Aorta (tissue), 5 donors: ENCODE results near the gene TTLL3. TPM values are rescaled to one million over a fixed set of nuclear protein-coding genes. Genes with fewer than 3 reads are reported as not detected.
"Not testable (repeated sequence)": the region's sequence is repeated elsewhere in the genome, so short reads cannot be mapped to it uniquely, and the experiment has no call there.

Experiments used
- ATAC-seq: fragments of 200-7000 bp; cut with Tn5 transposase; one replicate; pipeline ENCODE4 v1.9.1; 2022; ENCODE audit warnings: moderate library complexity; ENCODE audit not compliant: low FRiP score
- DNase-seq, 2 donors: peaks; one replicate each; pipeline ENCODE4 v3.0.0-alpha.2; 2020
- H3K27ac ChIP-seq, 2 donors: one replicate each; pipeline ENCODE4 v1.5.1; 2013; ENCODE audit warnings: low read length in 2 of 2, mild to moderate bottlenecking in 2 of 2, moderate library complexity in 2 of 2, control low read depth in 1 of 2, inconsistent platforms in 1 of 2, low read depth in 1 of 2
- H3K27me3 ChIP-seq, 2 donors: one replicate each; pipeline ENCODE4 v1.6.1; 2013; ENCODE audit warnings: control low read depth in 1 of 2, low read length in 1 of 2, mild to moderate bottlenecking in 1 of 2, moderate library complexity in 1 of 2; ENCODE audit not compliant: insufficient read depth in 2 of 2, control insufficient read depth in 1 of 2
- H3K36me3 ChIP-seq, 2 donors: one replicate each; pipeline ENCODE4 v1.6.1; 2013; ENCODE audit warnings: control low read depth in 1 of 2, low read length in 1 of 2, mild to moderate bottlenecking in 1 of 2; ENCODE audit not compliant: insufficient read depth in 2 of 2, control insufficient read depth in 1 of 2
- H3K4me1 ChIP-seq, 2 donors: one replicate each; pipeline ENCODE4 v1.6.1; 2013; ENCODE audit warnings: low read length in 2 of 2, control low read depth in 1 of 2, mild to moderate bottlenecking in 1 of 2, moderate library complexity in 1 of 2; ENCODE audit not compliant: insufficient read depth in 2 of 2, control insufficient read depth in 1 of 2
- H3K4me3 ChIP-seq, 2 donors: one replicate each; pipeline ENCODE4 v1.5.1; 2013; ENCODE audit warnings: low read length in 2 of 2, control low read depth in 1 of 2, mild to moderate bottlenecking in 1 of 2
- H3K9me3 ChIP-seq: one replicate; pipeline ENCODE4 v1.6.1; 2013; ENCODE audit warnings: mild to moderate bottlenecking, low read length; ENCODE audit not compliant: control insufficient read depth
- WGBS, 2 donors: extraction: QIAGEN DNeasy Blood & Tissue Kit; methylation state at CpG; one replicate each; pipeline ENCODE4 v1.1.7; 2013; 5-methylcytosine and 5-hydroxymethylcytosine counted together
- intact Hi-C, 2 donors: fragments of 100-400 bp; cut with DNase I; formaldehyde crosslinking; loops; one replicate each; pipeline versions ENCODE4 v1.14.2 to v1.15.0; 2022
- polyA plus RNA-seq, 2 donors: library from polyadenylated mRNA; stranded (reverse); fragments of 200-250 nt; gene quantifications; one replicate each; pipeline ENCODE4 v1.2.3, GENCODE V29; 2013
- total RNA-seq, 2 donors: library from RNA; stranded (reverse); fragmentation: NEBNext Ultra II Directional; extraction: Animal tissue kit (Norgen Biotek cat#: 25700); gene quantifications; one replicate each; pipeline ENCODE4 v1.2.1, GENCODE V29; 2021
- donor health status: healthy with polysubstance abuse.
- donor health status: Bipolar disorder and iron deficiency.
- donor health status: DM: no; HTN: no; CAD: no.
- donor health status: DM: no; HTN: no; CAD: no.
- donor health status: DM: yes; HTN: yes; CAD: no.

TTLL3 gene
- total and polyA plus RNA-seq, 4 donors = 12.3 to 120 (median 74.3) TPM

DNA sequence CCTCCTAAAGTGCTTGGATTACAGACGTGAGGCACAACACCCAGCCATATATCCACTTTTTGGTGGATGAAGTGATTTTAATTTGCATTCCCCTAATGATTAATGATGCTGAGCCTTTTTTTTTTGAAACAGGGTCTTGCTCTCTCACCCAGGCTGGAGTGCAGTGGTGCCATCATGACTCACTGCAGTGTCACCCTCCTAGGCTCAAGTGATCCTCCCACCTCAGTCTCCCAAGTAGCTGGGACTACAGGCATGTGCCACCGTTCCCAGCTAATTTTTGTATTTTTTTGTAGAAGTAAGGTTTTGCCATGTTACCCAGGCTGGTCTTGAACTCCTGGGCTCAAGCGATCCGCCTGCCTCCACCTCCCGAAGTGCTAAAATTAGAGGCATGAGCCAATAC lies 62.0 kb downstream of the TTLL3 start:
- H3K27ac ChIP-seq, H3K9me3 ChIP-seq, H3K36me3 ChIP-seq, DNase-seq, H3K4me1 ChIP-seq, H3K4me3 ChIP-seq, intact Hi-C loops, H3K27me3 ChIP-seq, ATAC-seq: not testable (repeated sequence)
- 94 to 96% methylated on average over 5 of the region's 5 CpGs for WGBS, 2 donors

DNA sequence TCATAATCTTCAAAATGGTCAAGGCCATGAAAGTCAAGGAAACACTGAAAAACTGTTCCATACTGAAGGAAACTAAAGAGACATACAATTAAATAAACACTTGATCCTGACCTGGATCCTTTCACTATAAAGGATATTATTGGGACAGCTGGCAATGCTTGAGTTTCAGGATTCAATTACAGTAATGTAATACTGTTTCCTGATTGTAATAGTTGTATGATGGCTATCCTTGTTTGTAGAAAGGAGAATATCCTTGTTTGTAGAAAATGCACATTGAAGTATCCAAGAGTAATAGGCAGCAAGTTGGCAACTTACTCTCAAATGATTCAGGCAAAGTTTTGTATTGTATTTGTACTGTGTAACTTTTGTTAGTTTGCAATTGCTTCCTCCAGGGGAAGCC lies 65.4 kb downstream of the TTLL3 start:
- ATAC-seq (no peak), DNase-seq (no peak)
- H3K36me3 ChIP-seq = no peaks in the 10 kb centered on the region
- no peak overlapping the region for H3K4me3 ChIP-seq
- no peaks in the 10 kb centered on the region for H3K27me3 ChIP-seq
- intact Hi-C loops = no loop called here
- H3K27ac ChIP-seq = no peak overlapping the region
- no peaks in the 10 kb centered on the region for H3K4me1 ChIP-seq
- H3K9me3 ChIP-seq = no peaks in the 10 kb centered on the region

DNA sequence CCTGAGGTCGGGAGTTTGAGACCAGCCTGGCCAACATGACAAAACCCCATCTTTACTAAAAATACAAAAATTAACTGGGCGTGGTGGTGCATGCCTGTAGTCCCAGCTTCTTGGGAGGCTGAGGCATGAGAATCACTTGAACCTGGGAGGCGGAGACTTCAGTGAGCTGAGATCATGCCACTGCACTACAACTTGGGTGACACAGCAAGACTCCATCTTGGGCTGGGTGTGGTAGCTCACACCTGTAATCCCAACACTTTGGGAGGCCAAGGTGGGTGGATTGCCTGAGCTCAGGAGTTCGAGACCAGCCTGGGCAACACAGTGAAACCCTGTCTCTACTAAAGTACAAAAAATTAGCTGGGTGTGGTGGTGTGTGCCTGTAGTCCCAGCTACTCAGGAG lies 66.2 kb downstream of the TTLL3 start:
- DNase-seq = peak in 1 of 2 donors; percentile 8
- intact Hi-C loops, H3K4me3 ChIP-seq, H3K4me1 ChIP-seq, ATAC-seq, H3K27me3 ChIP-seq, H3K27ac ChIP-seq, H3K9me3 ChIP-seq, H3K36me3 ChIP-seq: not testable (repeated sequence)
- WGBS, 2 donors = 87 to 89% methylated on average over 4 of the region's 4 CpGs

DNA sequence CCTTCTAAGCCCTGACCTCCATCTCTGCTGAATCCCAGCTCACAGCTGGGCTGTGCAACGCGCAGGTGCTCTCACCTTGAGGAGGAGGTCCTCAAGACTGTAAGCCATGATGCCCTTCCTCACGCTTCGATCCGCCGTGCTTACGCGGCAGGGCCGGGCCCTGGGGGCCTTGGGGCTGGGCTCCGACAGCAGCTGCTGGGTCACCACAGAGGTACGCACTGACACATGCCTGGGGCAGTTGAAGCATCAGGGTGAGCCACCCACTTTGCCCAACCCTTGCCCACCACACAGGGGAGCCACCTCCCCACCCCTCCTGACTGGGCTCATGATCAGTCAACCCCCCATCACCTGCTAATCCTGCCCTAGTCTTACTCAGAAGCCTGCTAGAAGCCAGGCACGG lies 66.9 kb downstream of the TTLL3 start:
- intact Hi-C loops = no loop called here
- 89% methylated on average over 12 of the region's 12 CpGs for WGBS, 2 donors

DNA sequence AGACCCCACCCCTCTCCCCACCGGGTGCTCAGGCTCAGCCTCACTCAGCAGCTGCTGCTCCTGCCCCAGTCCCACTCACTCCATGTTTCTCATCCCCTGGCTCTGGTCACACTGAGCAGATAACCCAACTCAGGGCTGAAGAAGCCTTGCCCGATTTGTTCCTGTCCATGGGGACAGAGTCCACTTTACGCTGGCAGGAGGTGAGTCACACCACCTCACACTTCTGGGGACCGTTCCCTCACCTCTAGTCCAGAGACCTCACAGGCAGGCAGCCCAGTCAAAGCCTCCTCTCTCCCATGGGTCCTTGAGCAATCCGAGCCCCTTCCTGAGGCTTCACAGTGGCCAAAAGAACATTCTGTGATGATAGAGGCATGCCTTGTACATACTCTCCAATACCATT lies 68.6 kb downstream of the TTLL3 start:
- no peak overlapping the region for H3K4me3 ChIP-seq
- H3K36me3 ChIP-seq = no peaks in the 10 kb centered on the region
- 74% methylated on average over 5 of the region's 5 CpGs for WGBS, 2 donors
- DNase-seq (peak in 1 of 2 donors; percentile 55), ATAC-seq (no peak)
- intact Hi-C loops = no loop called here
- no peaks in the 10 kb centered on the region for H3K4me1 ChIP-seq
- no peak overlapping the region for H3K27ac ChIP-seq
- no peaks in the 10 kb centered on the region for H3K9me3 ChIP-seq
- no peaks in the 10 kb centered on the region for H3K27me3 ChIP-seq

More for the DNA sequence above, 66.9 kb downstream of the TTLL3 start:
- Histone ChIP-seq H3K9me3 (no peaks in the 10 kb centered on the region), H3K36me3 (no peaks in the 10 kb centered on the region), H3K4me1 (no peaks in the 10 kb centered on the region), H3K27me3 (no peaks in the 10 kb centered on the region), H3K4me3 (no peak overlapping the region), H3K27ac (no peak overlapping the region)
- DNase-seq = peak in 1 of 2 donors; percentile 44
- ATAC-seq = no peak

DNA sequence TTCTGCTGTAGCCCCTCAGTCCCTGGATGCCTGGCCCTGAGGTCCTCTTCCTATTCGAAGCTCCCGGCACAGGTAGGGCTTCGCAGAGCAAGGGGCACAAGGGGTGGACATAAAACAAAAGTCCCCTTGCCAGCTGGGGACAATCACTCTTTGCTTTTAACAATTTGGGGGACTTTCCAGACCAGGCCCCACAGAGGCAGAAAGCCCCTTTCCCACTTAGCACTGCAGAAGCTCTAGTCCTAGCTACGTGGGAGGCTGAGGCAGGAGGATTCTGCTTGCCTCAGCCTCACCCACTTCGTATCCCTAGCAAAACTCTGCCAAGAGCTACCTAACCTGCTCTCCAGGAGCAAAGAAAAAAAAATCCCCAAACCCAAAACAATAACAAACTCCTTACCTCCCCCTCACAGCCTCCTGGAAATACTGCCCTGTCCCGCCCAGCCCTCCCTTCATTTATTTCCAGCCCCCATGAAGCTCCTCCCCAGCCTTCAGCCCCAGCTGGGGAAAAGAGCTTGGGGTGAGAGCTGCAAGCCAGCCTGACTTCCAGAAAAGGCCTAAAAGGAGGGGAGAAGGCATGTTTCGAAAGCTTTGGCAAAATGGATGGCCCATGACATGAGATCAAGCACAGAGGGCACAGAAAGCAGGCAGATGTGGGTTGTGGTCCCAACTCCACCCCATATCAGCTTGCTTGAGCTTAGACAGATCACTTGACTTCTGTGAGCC lies 69.9 kb downstream of the TTLL3 start, which contains the start of gene CIDEC:
Gene CIDEC (minus strand): TSS at position 424 of the 720 bp plus-strand sequence. CDS start 1,767 bp downstream, outside the sequence.
- no peaks in the 10 kb centered on the region for H3K4me1 ChIP-seq
- H3K27ac ChIP-seq = no peak within 1 kb of the TSS
- H3K4me3 ChIP-seq = no peak within 1 kb of the TSS
- no peaks in the 10 kb centered on the region for H3K27me3 ChIP-seq
- no peaks in the 10 kb centered on the region for H3K9me3 ChIP-seq
- intact Hi-C loops = no loop called here
- DNase-seq (peak in 1 of 2 donors; percentile 27), ATAC-seq (no peak)
- no peaks in the 10 kb centered on the region for H3K36me3 ChIP-seq
- 87 to 88% methylated on average over 7 of the region's 7 CpGs for whole genome bisulfite sequencing, 2 donors

DNA sequence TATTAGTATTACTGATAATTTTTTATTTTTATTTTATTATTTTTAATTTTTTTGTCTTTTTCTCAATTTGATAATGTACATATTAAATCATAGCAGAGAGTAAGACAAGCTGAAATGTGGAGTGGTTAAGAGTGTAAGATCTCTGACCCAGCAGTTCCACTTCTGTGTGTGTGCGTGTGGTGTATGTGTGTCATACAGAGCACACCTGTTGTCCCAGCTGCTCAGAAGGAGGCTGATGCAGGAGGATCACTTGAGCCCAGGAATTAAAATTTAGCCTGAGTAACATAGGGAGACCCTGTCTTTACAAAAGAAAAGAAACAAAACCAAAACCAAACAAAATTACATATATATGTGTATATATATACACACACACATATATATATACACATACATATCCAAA lies 71.4 kb downstream of the TTLL3 start:
- 91 to 93% methylated on average over 1 of the region's 1 CpG for WGBS, 2 donors
- Histone ChIP-seq H3K27me3 (no peaks in the 10 kb centered on the region), H3K27ac (no peak overlapping the region), H3K9me3 (no peaks in the 10 kb centered on the region), H3K4me1 (no peaks in the 10 kb centered on the region), H3K36me3 (no peaks in the 10 kb centered on the region), H3K4me3 (no peak overlapping the region)
- peak in 1 of 2 donors; percentile 6 for DNase-seq
- intact Hi-C loops = no loop called here
- ATAC-seq = no peak

DNA sequence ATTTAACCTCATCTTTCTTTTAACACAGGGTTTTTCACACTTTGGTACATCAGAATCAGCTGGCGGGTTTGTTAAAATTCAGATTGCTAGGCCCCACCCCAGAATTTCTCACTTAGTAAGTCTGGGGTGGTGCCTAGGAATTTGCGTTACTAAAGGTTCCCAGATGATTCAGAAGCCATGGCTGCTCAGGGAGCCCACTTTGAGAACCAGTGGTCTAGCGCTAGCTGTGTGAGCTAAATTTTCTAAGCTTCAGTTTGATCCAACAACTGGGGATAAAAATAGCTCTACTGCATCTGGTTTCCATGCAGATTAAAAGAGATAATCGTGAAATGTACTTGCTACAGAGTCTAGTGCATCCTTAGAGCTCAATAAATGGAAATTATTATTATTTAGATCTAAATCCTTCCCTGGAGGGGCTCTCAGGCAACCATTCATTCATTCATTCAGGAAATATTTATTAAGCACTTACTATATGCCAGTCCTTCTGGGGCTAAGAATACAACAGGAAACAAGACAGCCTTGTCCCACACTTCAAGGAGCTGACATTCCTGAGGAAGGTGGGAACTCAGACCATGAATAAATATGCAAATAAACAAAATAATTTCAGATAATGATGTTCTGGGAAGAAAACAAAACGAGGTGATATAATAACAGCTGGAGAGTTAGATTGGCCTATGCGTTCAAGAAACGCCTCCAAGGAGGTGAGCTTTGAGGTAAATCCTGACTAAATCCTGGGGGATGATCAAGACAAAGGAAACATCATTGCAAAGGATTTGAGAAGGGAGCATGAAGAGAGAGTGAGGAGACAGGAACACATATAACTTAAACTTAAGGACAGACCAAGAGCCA lies 73.9 kb downstream of the TTLL3 start:
- intact Hi-C loops = no loop called here
- no peak overlapping the region for H3K4me3 ChIP-seq
- H3K27ac ChIP-seq = no peak overlapping the region
- DNase-seq (no peak), ATAC-seq (no peak)
- 67 to 68% methylated on average over 7 of the region's 7 CpGs for WGBS, 2 donors
- no peaks in the 10 kb centered on the region for H3K4me1 ChIP-seq
- H3K36me3 ChIP-seq = no peaks in the 10 kb centered on the region
- H3K9me3 ChIP-seq = no peaks in the 10 kb centered on the region
- H3K27me3 ChIP-seq = no peaks in the 10 kb centered on the region
